Trophoblast cell (in vitro differentiated cells and primary cell): ENCODE data around the gene KLF6.

ENCODE experiments used
- DNase-seq, 2 donors: peaks; one replicate each; pipeline ENCODE4 v3.0.0-alpha.2; 2016
- H2AFZ ChIP-seq: 2 replicates; pipeline ENCODE4 v1.6.1; 2013; ENCODE audit warnings: low read length, moderate library complexity, mild to moderate bottlenecking; ENCODE audit not compliant: insufficient read depth, poor library complexity
- H2AK5ac ChIP-seq: 2 replicates; pipeline ENCODE4 v1.6.1; 2013; ENCODE audit warnings: mild to moderate bottlenecking, low read length
- H2BK120ac ChIP-seq: 2 replicates; pipeline ENCODE4 v1.6.1; 2013; ENCODE audit warnings: low read length, mild to moderate bottlenecking, moderate library complexity; ENCODE audit not compliant: insufficient read depth, poor library complexity
- H2BK12ac ChIP-seq: 2 replicates; pipeline ENCODE4 v1.6.1; 2013; ENCODE audit warnings: mild to moderate bottlenecking, low read length, moderate library complexity
- H2BK5ac ChIP-seq: 2 replicates; pipeline ENCODE4 v1.6.1; 2013; ENCODE audit warnings: low read length, low read depth, moderate library complexity, mild to moderate bottlenecking; ENCODE audit not compliant: poor library complexity
- H3K14ac ChIP-seq: 2 replicates; pipeline ENCODE4 v1.6.1; 2013; ENCODE audit warnings: mild to moderate bottlenecking, low read length
- H3K18ac ChIP-seq: 2 replicates; pipeline ENCODE4 v1.6.1; 2013; ENCODE audit warnings: mild to moderate bottlenecking, low read length
- H3K23ac ChIP-seq: 2 replicates; pipeline ENCODE4 v1.6.1; 2013; ENCODE audit warnings: low read length
- H3K27ac ChIP-seq: 2 replicates; pipeline ENCODE4 v1.5.1; 2013; ENCODE audit warnings: low read depth, mild to moderate bottlenecking, inconsistent platforms, low read length, moderate library complexity
- H3K27me3 ChIP-seq: 2 replicates; pipeline ENCODE4 v1.6.1; 2013; ENCODE audit warnings: inconsistent platforms, mild to moderate bottlenecking, low read length, moderate library complexity; ENCODE audit not compliant: insufficient read depth
- H3K36me3 ChIP-seq, 2 experiments: 1 replicate in 1 of 2; 2 replicates in 1 of 2; pipeline ENCODE4 v1.6.1; 2013; ENCODE audit warnings: low read length in 2 of 2, mild to moderate bottlenecking in 2 of 2, moderate library complexity in 1 of 2; ENCODE audit not compliant: insufficient read depth in 2 of 2, control insufficient read depth in 1 of 2
- H3K4ac ChIP-seq: 2 replicates; pipeline ENCODE4 v1.6.1; 2013; ENCODE audit warnings: low read depth, mild to moderate bottlenecking, low read length, moderate library complexity
- H3K4me1 ChIP-seq, 2 experiments: 1 replicate in 1 of 2; 2 replicates in 1 of 2; pipeline ENCODE4 v1.6.1; 2013; ENCODE audit warnings: low read length in 2 of 2, mild to moderate bottlenecking in 2 of 2, moderate library complexity in 1 of 2; ENCODE audit not compliant: insufficient read depth in 2 of 2, control insufficient read depth in 1 of 2
- H3K4me2 ChIP-seq: 2 replicates; pipeline ENCODE4 v1.6.1; 2013; ENCODE audit warnings: inconsistent platforms, mild to moderate bottlenecking, low read length, moderate library complexity
- H3K4me3 ChIP-seq: 2 replicates; pipeline ENCODE4 v1.5.1; 2013; ENCODE audit warnings: mild to moderate bottlenecking, low read depth, low read length, inconsistent platforms
- H3K79me1 ChIP-seq: one replicate; pipeline ENCODE4 v1.6.1; 2013; ENCODE audit warnings: low read length
- H3K79me2 ChIP-seq: 2 replicates; pipeline ENCODE4 v1.6.1; 2013; ENCODE audit warnings: low read length, mild to moderate bottlenecking; ENCODE audit not compliant: control insufficient read depth, insufficient read depth, poor library complexity
- H3K9ac ChIP-seq: 2 replicates; pipeline ENCODE4 v1.6.1; 2013; ENCODE audit warnings: mild to moderate bottlenecking, low read length
- H3K9me3 ChIP-seq: 2 replicates; pipeline ENCODE4 v1.6.1; 2013; ENCODE audit warnings: low read depth, mild to moderate bottlenecking, control low read depth, inconsistent platforms, low read length; ENCODE audit not compliant: insufficient read depth
- H4K12ac ChIP-seq: 2 replicates; pipeline ENCODE4 v1.6.1; 2013; ENCODE audit warnings: low read depth, mild to moderate bottlenecking, low read length, moderate library complexity
- H4K8ac ChIP-seq: 2 replicates; pipeline ENCODE4 v1.6.1; 2013; ENCODE audit warnings: low read depth, mild to moderate bottlenecking, low read length, moderate library complexity
- H4K91ac ChIP-seq: one replicate; pipeline ENCODE4 v1.6.1; 2013; ENCODE audit warnings: low read depth, mild to moderate bottlenecking, low read length, moderate library complexity
- whole genome bisulfite sequencing: extraction: QIAGEN DNeasy Blood & Tissue Kit; methylation state at CpG from one replicate; pipeline ENCODE4 v1.1.7; 2013; ENCODE audit warnings: missing lambda C conversion rate; ENCODE audit not compliant: insufficient read length, insufficient coverage; ENCODE audit errors: extremely low coverage; 5-methylcytosine and 5-hydroxymethylcytosine counted together

KLF6 gene

GRCh38 chr10:3770611-3771110, 14.3 kb downstream of the KLF6 start:
- H4K91ac ChIP-seq, result no peak overlapping the region
- no peak overlapping the region for H2AFZ ChIP-seq
- no peak overlapping the region for H3K9ac ChIP-seq
- H4K8ac ChIP-seq, result no peak overlapping the region
- no peak overlapping the region for H3K4ac ChIP-seq
- no peak overlapping the region for H3K18ac ChIP-seq
- H2AK5ac ChIP-seq, result no peak overlapping the region
- no peaks in the 10 kb centered on the region for H3K79me2 ChIP-seq
- no peak overlapping the region for H3K4me3 ChIP-seq
- no peak overlapping the region for H2BK120ac ChIP-seq
- no peak overlapping the region for H3K23ac ChIP-seq
- H2BK5ac ChIP-seq, result no peak overlapping the region
- H3K4me1 ChIP-seq, result peaks cover 2 to 3% of the 10 kb centered on the region in 2 experiments
- no peak overlapping the region for H3K14ac ChIP-seq
- peaks cover 3% of the 10 kb centered on the region for H3K79me1 ChIP-seq
- H3K4me2 ChIP-seq, result no peak overlapping the region
- H4K12ac ChIP-seq, result no peak overlapping the region
- no peak for DNase-seq
- peak overlapping the region; percentile 0 for H2BK12ac ChIP-seq
- H3K27ac ChIP-seq, result no peak overlapping the region
- no peaks in the 10 kb centered on the region for H3K9me3 ChIP-seq
- H3K27me3 ChIP-seq, result no peaks in the 10 kb centered on the region
- no CpG with 5 or more reads among the region's 8 CpGs for WGBS
- peaks cover 0 to 1% of the 10 kb centered on the region in 2 experiments for H3K36me3 ChIP-seq

- Histone ChIP-seq H3K4ac (no peak overlapping the region), H3K18ac (no peak overlapping the region), H2BK5ac (no peak overlapping the region), H3K36me3 (no peaks in the 10 kb centered on the region), H4K12ac (no peak overlapping the region), H3K27ac (no peak overlapping the region), H4K91ac (no peak overlapping the region), H3K14ac (no peak overlapping the region), H3K9ac (no peak overlapping the region), H2BK12ac (no peak overlapping the region), H3K4me2 (no peak overlapping the region), H2AFZ (no peak overlapping the region), H4K8ac (no peak overlapping the region), H3K27me3 (no peaks in the 10 kb centered on the region), H3K4me3 (no peak overlapping the region), H3K4me1 (peaks cover 7 to 9% of the 10 kb centered on the region in 2 experiments), H2BK120ac (no peak overlapping the region), H2AK5ac (no peak overlapping the region), H3K23ac (no peak overlapping the region), H3K9me3 (no peaks in the 10 kb centered on the region), H3K79me1 (peaks cover 1% of the 10 kb centered on the region), H3K79me2 (no peaks in the 10 kb centered on the region)
- DNase-seq, result peak in 1 of 2 donors; percentile 29
- WGBS, result no CpG with 5 or more reads among the region's 4 CpGs
Observed at GRCh38 chr10:3769556-3769955, 15.5 kb downstream of the KLF6 start.

DNA sequence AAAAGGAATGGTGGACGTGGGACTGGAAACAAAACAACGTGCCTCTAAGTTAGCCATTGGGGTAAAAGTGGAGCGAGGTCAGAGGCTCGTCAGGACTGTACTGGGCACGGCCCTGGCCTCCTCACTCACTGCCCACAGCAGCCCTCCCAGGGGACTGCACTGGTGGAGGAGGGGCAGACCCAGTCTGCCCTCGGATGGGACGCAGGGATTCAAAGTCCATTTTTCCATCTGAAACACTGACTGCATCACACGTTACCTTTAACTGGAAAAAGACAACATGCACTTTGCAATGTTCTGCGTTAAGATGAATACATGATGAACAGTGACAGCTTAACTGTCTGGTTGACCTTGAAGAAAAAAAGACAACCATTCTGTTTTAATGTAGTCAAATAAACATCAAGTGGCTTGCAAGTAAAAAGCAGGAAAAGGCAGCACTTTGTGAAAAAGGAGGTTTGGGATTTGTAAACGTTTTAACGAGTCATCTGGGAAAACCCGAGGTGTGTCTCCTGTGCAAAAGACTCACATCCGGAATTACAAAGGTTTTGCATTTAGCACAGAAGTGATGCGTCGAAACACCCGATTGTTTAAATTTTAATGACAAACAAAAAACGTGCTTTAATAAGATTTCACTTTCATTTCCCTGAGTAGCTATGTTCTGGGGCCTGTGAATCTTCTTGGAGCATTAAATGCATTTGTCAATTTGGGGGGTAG, 18.8 kb downstream of the KLF6 start:
- no peak overlapping the region for H3K23ac ChIP-seq
- peak overlapping the region; percentile 64 for H2AK5ac ChIP-seq
- H3K9me3 ChIP-seq, result no peaks in the 10 kb centered on the region
- no peaks in the 10 kb centered on the region for H3K79me2 ChIP-seq
- no peak overlapping the region for H2BK12ac ChIP-seq
- H3K27ac ChIP-seq, result no peak overlapping the region
- H3K18ac ChIP-seq, result no peak overlapping the region
- H2AFZ ChIP-seq, result no peak overlapping the region
- peaks cover 18 to 20% of the 10 kb centered on the region in 2 experiments for H3K4me1 ChIP-seq
- no peaks in the 10 kb centered on the region for H3K36me3 ChIP-seq
- H3K4me2 ChIP-seq, result no peak overlapping the region
- no peak overlapping the region for H4K91ac ChIP-seq
- WGBS, result no CpG with 5 or more reads among the region's 17 CpGs
- H3K4ac ChIP-seq, result peak overlapping the region; percentile 28
- no peak overlapping the region for H3K9ac ChIP-seq
- no peak overlapping the region for H4K12ac ChIP-seq
- no peak overlapping the region for H4K8ac ChIP-seq
- H3K27me3 ChIP-seq, result no peaks in the 10 kb centered on the region
- no peak overlapping the region for H2BK5ac ChIP-seq
- H3K4me3 ChIP-seq, result no peak overlapping the region
- H2BK120ac ChIP-seq, result no peak overlapping the region
- H3K79me1 ChIP-seq, result peaks cover 6% of the 10 kb centered on the region
- peak overlapping the region; percentile 33 for H3K14ac ChIP-seq
- no peak for DNase-seq

DNA sequence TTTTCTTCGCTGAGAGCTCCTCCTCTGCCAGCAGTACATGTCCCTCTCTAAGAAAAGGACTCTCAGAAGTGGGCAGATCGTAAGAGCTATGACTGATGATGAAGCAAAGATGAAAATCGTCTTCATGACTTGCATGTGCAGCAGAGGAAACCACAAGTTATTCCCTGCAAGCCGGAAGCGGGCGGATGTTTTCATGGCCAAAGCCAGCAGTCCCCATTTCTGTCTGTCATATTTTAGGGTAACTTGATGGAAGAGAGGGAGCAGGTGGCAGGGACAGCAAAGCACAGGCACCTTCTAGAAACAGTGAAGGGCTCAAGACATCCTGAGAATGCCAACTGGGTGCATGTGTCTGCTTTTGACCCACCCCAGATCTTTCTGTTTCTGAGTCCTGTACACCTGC, 19.9 kb downstream of the KLF6 start:
- no peaks in the 10 kb centered on the region for H3K27me3 ChIP-seq
- H3K79me2 ChIP-seq, result no peaks in the 10 kb centered on the region
- no peak overlapping the region for H2BK5ac ChIP-seq
- H2BK12ac ChIP-seq, result peak overlapping the region; percentile 28
- H3K4ac ChIP-seq, result no peak overlapping the region
- H3K14ac ChIP-seq, result no peak overlapping the region
- no peak overlapping the region for H3K4me2 ChIP-seq
- H3K27ac ChIP-seq, result no peak overlapping the region
- H4K12ac ChIP-seq, result no peak overlapping the region
- no peak overlapping the region for H3K18ac ChIP-seq
- H3K4me3 ChIP-seq, result no peak overlapping the region
- H3K36me3 ChIP-seq, result no peaks in the 10 kb centered on the region
- no peak overlapping the region for H2AFZ ChIP-seq
- no peaks in the 10 kb centered on the region for H3K9me3 ChIP-seq
- no peak overlapping the region for H3K9ac ChIP-seq
- no peak overlapping the region for H4K8ac ChIP-seq
- WGBS, result no CpG with 5 or more reads among the region's 6 CpGs
- DNase-seq, result no peak
- no peak overlapping the region for H2AK5ac ChIP-seq
- H4K91ac ChIP-seq, result no peak overlapping the region
- peaks cover 18 to 24% of the 10 kb centered on the region in 2 experiments for H3K4me1 ChIP-seq
- no peak overlapping the region for H3K23ac ChIP-seq
- H2BK120ac ChIP-seq, result no peak overlapping the region
- peaks cover 13% of the 10 kb centered on the region for H3K79me1 ChIP-seq
